Forelimb muscle (tissue), 1 donor: Measurements from ENCODE around the gene OR8G1. TPM values are rescaled to one million over a fixed set of nuclear protein-coding genes. Genes with fewer than 3 reads are reported as not detected.
"Not testable (repeated sequence)": the region's sequence is repeated elsewhere in the genome, so short reads cannot be mapped to it uniquely, and the experiment has no call there.

Experiments used
- DNase-seq: peaks from one replicate; pipeline ENCODE4 v3.0.0-alpha.2; 2013; ENCODE audit warnings: low read depth
- polyA plus RNA-seq: library from polyadenylated mRNA; unstranded; fragments of 120-200 nt; gene quantifications from one replicate; pipeline ENCODE4 v1.2.1, GENCODE V29; 2013; ENCODE audit not compliant: insufficient read length

OR8G1 gene
- polyA plus RNA-seq, 1 donor: not detected

DNA sequence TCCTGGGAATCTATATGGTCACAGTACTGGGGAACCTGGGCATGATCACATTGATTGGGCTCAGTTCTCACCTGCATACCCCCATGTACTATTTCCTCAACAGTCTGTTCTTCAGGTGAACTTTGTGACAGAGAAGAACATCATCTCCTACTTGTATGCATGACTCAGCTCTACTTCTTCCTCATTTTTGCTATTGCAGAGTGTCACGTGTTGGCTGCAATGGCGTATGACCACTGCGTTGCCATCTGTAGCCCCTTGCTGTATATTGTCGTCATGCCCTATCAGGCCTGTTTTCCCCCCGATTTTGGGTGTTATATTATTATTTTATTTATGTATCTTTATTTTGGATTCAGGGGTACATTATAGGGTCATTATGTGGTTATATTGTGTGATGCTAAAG, 2.4 kb upstream of the OR8G1 start:
- no peak for DNase-seq

DNA sequence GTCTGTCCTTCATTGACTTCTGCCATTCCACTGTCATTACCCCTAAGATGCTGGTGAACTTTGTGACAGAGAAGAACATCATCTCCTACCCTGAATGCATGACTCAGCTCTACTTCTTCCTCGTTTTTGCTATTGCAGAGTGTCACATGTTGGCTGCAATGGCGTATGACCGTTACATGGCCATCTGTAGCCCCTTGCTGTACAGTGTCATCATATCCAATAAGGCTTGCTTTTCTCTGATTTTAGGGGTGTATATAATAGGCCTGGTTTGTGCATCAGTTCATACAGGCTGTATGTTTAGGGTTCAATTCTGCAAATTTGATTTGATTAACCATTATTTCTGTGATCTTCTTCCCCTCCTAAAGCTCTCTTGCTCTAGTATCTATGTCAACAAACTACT, 9.0 kb downstream of the OR8G1 start:
- not testable (repeated sequence) for DNase-seq

DNA sequence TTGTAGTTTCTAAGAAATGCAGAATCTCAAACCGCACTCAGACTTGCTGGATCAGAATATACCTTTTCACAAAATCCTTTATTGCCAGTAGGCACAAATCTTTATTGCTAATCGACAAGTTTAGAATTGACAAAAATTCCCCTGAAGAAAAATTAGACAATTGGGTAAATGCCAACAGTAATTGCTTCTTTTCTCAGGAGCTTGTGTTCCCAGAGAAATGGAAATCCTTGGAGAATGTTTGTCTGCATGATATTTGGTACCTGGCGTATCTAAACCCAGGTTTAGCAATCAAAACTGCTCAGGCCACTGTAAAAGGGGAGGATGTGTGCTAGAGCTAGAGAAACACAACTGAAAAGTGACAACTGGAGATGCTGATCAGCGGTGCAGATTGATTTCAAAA, 15.2 kb downstream of the OR8G1 start, which contains the start of gene OR8G5:
Gene OR8G5, plus strand, starts transcription at position 301 of the 400 bp plus-strand sequence. CDS start 8,556 bp downstream, outside the sequence.
- DNase-seq: no peak

DNA sequence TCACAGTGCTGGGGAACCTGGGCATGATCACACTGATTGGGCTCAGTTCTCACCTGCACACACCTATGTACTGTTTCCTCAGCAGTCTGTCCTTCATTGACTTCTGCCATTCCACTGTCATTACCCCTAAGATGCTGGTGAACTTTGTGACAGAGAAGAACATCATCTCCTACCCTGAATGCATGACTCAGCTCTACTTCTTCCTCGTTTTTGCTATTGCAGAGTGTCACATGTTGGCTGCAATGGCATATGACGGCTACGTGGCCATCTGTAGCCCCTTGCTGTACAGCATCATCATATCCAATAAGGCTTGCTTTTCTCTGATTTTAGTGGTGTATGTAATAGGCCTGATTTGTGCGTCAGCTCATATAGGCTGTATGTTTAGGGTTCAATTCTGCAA, 24.1 kb downstream of the OR8G1 start:
- DNase-seq: not testable (repeated sequence)

DNA sequence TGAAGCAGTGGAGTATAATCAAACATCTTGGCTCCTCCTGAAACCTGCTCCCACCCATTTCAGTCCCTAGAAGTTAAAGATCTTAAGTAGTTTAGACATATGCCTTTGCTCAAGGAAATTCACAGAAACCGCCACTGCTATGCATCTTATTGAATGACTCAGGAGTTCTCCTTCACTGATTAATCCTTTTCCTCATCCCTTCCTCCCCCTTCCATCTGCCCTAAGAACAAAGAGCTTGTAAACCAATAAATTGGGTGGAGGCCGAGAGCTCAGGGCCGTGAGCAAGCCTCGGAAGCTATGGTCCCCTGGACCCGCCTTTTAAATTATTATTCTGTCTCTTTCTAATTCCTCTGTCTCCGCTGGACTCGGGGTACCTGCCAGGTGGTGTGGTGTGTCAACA, 30.0 kb downstream of the OR8G1 start:
- DNase-seq: not testable (repeated sequence)

DNA sequence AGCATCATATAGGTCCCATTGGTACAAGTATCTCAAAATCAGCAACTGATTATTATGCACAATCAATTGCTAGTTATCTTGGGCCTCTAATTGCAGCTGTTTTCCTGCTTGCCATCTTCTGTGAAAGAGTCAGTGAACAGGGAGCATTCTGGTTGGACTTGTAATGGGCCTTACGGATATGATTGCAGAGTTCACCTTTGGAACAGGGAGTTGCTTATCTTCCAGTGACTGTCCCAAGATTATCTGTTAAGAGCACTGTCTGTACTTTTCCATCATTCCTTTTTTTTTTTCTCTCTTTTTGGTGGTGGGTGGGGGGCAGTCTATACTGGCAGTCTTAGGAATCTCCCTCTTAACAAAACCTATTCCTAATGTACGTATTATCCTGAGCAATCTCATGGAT, 33.1 kb downstream of the OR8G1 start:
- DNase-seq: no peak

DNA sequence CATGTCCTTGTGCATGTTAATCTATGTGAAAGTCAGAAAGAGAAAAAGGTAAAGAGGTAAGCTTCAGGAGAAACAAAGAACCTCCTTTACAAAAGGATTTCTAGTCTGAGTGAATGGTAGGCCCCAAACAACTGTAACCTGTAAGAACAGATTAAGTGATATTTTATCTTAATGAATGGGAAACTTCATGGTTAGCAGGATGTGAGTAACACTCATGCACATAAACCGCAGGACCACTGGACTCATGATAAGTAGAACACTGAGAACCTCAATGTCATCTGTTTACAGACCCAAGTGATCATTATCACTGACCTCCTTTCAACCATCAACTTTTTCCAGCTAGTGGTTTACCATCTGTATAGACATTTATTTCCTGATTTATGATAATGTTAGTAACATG, 35.2 kb downstream of the OR8G1 start:
- no peak for DNase-seq

DNA sequence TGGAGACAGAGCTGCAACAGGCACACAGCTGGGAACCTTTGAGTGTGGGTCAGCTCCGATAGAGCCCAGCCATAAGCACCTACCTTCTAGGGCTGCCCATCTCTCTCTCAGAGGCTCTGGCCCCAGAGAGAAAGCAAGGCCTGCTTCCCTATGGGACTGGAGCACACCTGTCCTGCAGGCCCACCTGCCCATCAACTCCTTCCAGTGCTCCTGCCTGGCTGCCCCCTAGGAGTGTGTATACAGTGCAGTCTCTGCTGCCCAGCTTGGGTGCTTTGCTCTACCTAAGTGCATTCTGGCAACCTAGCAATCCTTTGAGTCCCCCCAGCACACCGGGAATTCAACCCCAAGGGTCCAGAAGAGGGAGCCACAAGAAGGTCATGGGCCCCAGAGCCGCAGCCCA, 36.3 kb downstream of the OR8G1 start:
- no peak for DNase-seq

DNA sequence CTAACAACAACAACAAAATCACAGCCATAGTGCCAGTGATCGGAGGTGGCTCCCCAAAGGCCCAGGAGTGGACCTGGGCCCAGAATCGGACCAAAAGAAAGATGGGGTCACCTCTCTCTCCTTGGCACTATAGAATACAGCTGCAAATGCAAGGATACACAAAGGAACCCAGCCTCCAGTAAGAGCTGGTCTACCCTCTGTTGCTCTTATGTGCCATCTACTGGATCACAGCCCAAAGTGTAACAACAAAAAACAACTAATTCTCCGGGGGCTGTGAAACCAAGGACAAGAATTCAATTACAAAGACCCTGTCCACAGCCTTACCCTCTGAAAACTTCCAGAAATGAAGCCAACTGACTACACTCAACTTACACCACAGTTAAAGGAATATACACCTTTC, 36.9 kb downstream of the OR8G1 start:
- no peak for DNase-seq

DNA sequence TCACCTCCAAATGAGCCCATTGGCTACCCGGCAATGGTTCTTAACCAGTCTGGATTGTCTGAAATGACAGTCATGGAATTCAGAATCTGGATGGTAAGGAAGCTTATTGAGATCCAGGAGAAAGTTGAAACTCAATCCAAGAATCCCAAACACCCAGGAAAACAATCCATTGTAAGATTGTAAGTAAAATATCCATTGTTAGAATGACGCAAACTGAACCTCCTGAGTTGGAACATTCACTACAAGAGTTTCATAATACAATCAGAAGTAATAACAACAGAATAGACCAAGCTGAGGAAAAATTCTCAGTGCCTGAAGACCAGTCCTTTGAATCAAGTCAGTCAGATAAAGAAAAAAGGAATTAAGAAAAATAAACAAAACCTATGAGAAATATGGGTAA, 37.4 kb downstream of the OR8G1 start:
- DNase-seq: no peak

DNA sequence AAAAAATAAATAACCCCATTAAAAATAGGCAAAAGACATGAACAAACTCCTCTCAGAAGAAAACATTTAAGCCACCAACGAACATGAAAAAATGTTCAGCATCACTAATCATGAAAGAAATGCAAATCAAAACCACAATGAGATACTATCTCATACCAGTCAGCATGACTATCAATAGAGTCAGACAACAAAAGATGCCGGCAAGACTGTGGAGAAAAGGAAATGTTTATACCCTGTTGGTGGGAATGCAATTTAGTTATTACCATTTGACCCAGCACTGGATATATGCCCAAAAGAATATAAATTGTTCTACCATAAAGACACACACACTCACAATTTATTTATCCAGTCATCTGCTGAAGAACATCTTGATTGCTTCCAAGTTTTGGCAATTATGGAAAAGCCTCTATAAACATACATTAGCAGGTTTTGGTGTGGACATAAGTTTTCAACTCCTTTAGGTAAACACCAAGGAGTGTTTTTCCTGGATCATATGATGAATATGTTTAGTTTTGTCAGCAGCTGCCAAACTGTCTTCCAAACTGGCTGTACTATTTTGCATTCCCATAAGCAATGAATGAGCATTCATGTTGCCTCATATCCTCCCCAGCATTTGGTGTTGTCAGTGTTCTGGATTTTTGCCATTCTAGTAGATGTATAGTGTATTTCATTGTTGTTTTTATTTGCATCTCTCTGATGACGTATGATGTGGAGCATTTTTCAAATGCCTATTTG, 44.9 kb downstream of the OR8G1 start:
- no peak for DNase-seq

DNA sequence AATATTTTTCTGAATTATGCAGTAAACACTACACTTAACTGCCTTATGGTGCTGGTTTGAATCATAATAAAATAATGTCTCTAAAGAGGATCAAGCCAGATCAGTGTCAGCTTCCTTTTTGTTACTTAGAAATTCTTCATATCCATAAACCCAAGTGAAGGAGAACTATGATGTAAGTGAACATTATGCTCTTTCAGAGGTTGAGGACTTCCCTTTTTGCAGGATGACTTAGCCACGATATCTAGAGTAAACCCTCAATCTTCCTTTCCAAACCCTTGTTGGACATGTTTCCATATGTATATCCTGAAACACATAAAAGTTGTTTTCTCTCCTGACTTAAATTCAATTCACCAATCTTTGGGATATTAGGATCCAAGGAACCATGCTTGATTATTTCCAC, 53.8 kb downstream of the OR8G1 start:
- no peak for DNase-seq

DNA sequence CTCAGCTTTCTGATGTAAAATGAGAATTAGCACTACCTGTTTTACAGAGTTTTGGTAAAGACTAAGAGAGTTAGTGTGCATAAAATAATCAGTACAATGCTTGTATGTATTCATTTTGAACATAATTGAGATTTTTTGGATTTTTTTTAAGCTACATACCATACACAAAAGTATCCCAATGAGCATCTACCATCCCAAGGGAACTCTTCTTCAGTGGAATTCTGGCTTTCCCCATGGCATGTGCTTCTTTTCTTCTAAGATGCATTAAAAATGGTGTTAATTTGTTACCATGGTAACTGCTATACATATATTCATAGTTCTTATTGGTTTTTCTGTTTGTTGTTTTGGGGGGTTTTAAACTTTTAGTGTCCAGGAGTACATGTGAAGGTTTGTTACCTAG, 55.1 kb downstream of the OR8G1 start:
- DNase-seq: no peak

DNA sequence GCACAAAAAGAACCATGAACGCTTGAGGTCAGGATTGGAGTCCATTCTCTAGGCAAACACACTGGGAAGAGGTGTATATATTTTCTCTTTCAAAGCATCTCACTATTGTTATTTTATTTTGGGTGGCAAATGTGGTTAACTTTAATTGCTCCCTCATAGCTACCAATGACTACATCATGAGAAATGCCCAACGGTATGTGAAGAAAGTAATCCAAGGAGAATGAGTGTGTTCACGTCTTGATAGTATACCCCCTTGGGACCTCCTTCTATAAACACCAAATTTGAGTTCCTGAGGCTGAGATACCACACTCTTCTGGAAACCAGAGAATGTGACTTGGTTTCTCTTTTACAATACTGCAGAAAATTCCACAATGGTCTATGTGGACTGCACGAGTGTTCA, 57.0 kb downstream of the OR8G1 start:
- DNase-seq: no peak

DNA sequence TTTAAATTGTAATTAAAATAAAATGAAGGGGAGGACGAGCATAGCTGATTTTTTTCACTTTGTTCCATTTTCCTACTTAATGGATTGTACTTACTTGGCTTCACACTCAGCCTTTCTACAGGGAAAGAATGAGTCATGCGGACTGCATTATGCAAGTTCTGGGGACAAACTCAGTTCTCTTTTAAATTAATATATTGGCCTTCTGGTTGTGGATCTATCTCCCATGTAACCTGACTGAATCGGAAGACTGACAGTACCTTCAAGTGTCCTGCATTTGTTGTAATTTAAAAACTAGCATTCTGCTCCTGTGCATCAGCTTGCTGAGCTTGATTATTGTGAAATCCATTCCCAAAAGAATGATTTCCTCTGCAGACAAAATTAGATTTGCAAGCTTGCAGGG, 60.7 kb downstream of the OR8G1 start:
- peak; percentile 4 for DNase-seq

DNA sequence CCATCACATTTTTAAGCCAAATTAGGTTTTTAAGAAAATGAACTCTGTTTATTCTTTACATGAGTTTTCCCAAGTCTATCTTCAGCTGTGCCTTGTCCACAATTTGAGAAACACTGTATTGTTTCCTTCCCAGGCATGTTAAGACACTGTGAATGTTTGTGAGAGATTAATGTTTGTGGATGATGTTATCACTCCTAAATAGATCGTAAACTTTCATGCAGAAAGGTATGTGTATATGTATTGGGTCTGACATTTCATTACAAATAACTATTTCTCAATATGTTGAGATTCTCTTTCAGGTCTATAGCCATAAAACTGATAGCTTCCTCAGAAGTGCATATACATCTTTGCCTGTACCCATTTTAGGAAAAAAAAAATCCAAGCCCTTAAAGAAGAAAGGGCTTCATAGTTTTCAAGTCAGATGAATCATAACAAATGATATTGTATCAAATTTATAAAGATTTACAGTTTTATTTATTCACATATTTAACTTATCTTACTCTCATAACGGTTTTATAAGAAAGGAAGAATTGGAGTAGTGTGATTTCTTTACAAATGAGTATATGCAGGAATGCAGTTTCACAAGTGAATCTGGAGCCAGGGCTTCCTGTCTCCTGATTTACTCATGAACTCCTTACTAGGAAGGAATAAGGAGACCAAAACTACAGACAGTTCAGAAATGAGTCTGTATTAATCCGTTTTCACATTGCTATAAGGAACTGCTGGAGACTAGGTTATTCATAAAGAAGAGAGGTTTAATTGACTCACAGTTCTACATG, 61.6 kb downstream of the OR8G1 start:
- no peak for DNase-seq

Other genes starting within 250 kb of the OR8G1 start
- gene OR10G6, start 245.9 kb upstream of the OR8G1 start, polyA plus RNA-seq: not detected
- 0.06 TPM for gene OR10G4, start 228.1 kb upstream of the OR8G1 start, polyA plus RNA-seq
- gene OR10G9, start 218.1 kb upstream of the OR8G1 start, polyA plus RNA-seq: not detected
- not detected for gene OR10G8, start 214.3 kb upstream of the OR8G1 start, polyA plus RNA-seq
- not detected for gene OR10G7, start 199.8 kb upstream of the OR8G1 start, polyA plus RNA-seq
- gene VWA5A, start 125.6 kb upstream of the OR8G1 start, polyA plus RNA-seq: 114 TPM
- not detected for gene OR10D3, start 57.8 kb upstream of the OR8G1 start, polyA plus RNA-seq
- not detected for gene OR8G5, start 15.3 kb downstream of the OR8G1 start, polyA plus RNA-seq
- 0.05 TPM for gene OR8D1, start 72.9 kb downstream of the OR8G1 start, polyA plus RNA-seq
- gene OR8D2, start 79.1 kb downstream of the OR8G1 start, polyA plus RNA-seq: not detected
- gene OR8B2, start 143.4 kb downstream of the OR8G1 start, polyA plus RNA-seq: not detected
- gene OR8B3, start 157.9 kb downstream of the OR8G1 start, polyA plus RNA-seq: not detected
- gene OR8B4, start 183.8 kb downstream of the OR8G1 start, polyA plus RNA-seq: not detected
- gene OR8B8, start 204.6 kb downstream of the OR8G1 start, polyA plus RNA-seq: not detected